GM12872 (cell line): ENCODE data around the gene RHOT1.

ENCODE experiments used
- CTCF ChIP-seq: IDR thresholded peaks from 3 replicates; pipeline ENCODE4 v1.5.1; 2011; ENCODE audit warnings: low read depth, mild to moderate bottlenecking, low read length, moderate library complexity; ENCODE audit not compliant: insufficient read depth

RHOT1 gene

GRCh38 chr17:32253117-32253611, 110.9 kb downstream of the RHOT1 start:
- peak; percentile 99 for TF ChIP-seq CTCF

- no peak for TF ChIP-seq CTCF
Measured at GRCh38 chr17:32256012-32256700, 113.9 kb downstream of the RHOT1 start.

- no peak for TF ChIP-seq CTCF
Measured at GRCh38 chr17:32256701-32257019, 114.4 kb downstream of the RHOT1 start.

GRCh38 chr17:32258383-32259140, 116.3 kb downstream of the RHOT1 start:
- no peak for TF ChIP-seq CTCF

- no peak for TF ChIP-seq CTCF
Measured at GRCh38 chr17:32259586-32259985, 117.3 kb downstream of the RHOT1 start.

GRCh38 chr17:32261417-32261736, 119.1 kb downstream of the RHOT1 start:
- TF ChIP-seq CTCF, result no peak

- no peak for TF ChIP-seq CTCF
Measured at GRCh38 chr17:32261936-32262510, 119.7 kb downstream of the RHOT1 start.
